ENCODE results near the gene KIF23.

DNA sequence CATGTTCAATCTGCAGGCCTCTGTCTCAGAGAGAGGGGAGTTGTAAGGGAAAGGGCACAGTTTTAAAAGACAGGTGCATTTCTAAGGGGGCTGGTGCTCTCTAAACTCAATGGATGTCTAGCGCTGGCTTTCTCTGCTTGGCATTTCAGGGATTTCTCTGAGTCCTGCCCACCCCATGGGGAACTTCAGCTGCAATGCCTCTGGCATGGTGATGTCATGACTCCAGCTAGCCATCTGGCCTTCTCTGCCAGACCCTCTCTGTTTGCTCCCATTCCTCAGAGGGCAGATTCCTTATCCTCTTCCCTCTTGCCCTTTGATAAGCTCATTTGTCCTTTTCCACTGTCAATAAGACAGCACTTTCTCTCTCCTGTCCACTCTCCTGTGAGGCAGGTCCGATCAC is 79.3 kb downstream of the KIF23 start:
- TF ChIP-seq, protein P1, sequence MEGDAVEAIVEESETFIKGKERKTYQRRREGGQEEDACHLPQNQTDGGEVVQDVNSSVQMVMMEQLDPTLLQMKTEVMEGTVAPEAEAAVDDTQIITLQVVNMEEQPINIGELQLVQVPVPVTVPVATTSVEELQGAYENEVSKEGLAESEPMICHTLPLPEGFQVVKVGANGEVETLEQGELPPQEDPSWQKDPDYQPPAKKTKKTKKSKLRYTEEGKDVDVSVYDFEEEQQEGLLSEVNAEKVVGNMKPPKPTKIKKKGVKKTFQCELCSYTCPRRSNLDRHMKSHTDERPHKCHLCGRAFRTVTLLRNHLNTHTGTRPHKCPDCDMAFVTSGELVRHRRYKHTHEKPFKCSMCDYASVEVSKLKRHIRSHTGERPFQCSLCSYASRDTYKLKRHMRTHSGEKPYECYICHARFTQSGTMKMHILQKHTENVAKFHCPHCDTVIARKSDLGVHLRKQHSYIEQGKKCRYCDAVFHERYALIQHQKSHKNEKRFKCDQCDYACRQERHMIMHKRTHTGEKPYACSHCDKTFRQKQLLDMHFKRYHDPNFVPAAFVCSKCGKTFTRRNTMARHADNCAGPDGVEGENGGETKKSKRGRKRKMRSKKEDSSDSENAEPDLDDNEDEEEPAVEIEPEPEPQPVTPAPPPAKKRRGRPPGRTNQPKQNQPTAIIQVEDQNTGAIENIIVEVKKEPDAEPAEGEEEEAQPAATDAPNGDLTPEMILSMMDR (IDR thresholded peaks at IDR 0.05) = no peak
- no peak for TF ChIP-seq POLR2A (IDR thresholded peaks at IDR 0.05)

All from heart left ventricle (tissue), 13 donors.